Omental fat pad (tissue), 4 donors: ENCODE measurements around the gene CTDSPL. TPM values are rescaled to one million over a fixed set of nuclear protein-coding genes. Genes with fewer than 3 reads are reported as not detected.

Experiments
- ATAC-seq: fragments of 150-250 bp; one replicate; pipeline ENCODE4 v1.9.1; 2016; ENCODE audit warnings: mild to moderate bottlenecking, moderate library complexity; ENCODE audit not compliant: low FRiP score
- DNase-seq: peaks from one replicate; pipeline ENCODE4 v3.0.0-alpha.2; 2019; ENCODE audit warnings: low spot score
- total RNA-seq, 4 donors: library from RNA; depleted of rRNA; stranded (reverse); fragments of >200 nt; gene quantifications; one replicate each; pipeline ENCODE4 v1.1.0, GENCODE V29; 2016
- TF ChIP-seq, protein P1 (sequence below), 3 donors: fragments of 450-650 bp; IDR thresholded peaks; one replicate each; pipeline ENCODE4 v1.5.1; 2016 to 2017; ENCODE audit warnings: antibody characterized with exemption in 3 of 3, mild to moderate bottlenecking in 3 of 3, moderate library complexity in 2 of 3

Gene CTDSPL
- total RNA-seq, 4 donors from 2014 or later: 23.9 to 41.8 (median 33.2) TPM

DNA sequence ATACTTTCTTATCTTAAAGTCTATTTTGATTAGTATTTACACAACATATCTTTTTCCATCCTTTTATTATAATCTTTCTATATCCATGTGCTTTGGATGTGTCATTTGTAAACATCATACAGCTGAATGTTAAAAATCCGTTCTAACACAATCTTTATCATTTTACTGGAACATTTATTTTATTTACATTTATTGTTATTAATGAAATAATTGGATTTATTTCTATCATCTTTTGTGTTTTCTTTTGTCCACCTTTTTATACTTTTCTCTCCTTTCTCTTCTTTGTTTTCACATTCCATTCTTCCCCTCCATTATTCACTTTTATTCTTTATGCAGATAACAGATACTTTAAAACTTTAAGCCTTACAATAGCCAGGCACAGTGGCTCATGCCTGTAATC, 34.7 kb upstream of the CTDSPL start:
- no peak for ATAC-seq
- no peak for DNase-seq
- TF ChIP-seq, protein P1, sequence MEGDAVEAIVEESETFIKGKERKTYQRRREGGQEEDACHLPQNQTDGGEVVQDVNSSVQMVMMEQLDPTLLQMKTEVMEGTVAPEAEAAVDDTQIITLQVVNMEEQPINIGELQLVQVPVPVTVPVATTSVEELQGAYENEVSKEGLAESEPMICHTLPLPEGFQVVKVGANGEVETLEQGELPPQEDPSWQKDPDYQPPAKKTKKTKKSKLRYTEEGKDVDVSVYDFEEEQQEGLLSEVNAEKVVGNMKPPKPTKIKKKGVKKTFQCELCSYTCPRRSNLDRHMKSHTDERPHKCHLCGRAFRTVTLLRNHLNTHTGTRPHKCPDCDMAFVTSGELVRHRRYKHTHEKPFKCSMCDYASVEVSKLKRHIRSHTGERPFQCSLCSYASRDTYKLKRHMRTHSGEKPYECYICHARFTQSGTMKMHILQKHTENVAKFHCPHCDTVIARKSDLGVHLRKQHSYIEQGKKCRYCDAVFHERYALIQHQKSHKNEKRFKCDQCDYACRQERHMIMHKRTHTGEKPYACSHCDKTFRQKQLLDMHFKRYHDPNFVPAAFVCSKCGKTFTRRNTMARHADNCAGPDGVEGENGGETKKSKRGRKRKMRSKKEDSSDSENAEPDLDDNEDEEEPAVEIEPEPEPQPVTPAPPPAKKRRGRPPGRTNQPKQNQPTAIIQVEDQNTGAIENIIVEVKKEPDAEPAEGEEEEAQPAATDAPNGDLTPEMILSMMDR (IDR thresholded peaks at IDR 0.05): no peak

DNA sequence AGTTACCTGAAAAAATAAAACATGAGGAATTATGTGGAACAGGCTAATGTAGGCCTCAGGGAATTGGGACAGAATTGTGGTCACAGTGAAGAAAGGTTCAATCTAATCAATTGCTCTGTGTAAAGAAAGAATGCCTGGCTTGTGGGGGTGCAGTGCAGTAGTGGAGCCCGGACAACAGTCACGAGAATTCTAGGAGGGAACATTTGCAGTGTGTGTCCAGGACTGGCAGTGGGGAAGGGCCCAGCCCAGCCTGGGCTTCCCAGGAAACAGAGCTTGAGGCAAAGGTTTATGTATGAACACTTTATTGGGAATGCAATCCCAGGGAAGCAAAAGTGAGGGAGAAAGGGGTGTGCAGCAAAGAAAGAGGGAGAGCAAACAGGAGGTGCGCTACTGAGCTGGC, 29.2 kb upstream of the CTDSPL start:
- DNase-seq (no peak), ATAC-seq (no peak)
- TF ChIP-seq, protein P1 (IDR thresholded peaks at IDR 0.05): no peak

DNA sequence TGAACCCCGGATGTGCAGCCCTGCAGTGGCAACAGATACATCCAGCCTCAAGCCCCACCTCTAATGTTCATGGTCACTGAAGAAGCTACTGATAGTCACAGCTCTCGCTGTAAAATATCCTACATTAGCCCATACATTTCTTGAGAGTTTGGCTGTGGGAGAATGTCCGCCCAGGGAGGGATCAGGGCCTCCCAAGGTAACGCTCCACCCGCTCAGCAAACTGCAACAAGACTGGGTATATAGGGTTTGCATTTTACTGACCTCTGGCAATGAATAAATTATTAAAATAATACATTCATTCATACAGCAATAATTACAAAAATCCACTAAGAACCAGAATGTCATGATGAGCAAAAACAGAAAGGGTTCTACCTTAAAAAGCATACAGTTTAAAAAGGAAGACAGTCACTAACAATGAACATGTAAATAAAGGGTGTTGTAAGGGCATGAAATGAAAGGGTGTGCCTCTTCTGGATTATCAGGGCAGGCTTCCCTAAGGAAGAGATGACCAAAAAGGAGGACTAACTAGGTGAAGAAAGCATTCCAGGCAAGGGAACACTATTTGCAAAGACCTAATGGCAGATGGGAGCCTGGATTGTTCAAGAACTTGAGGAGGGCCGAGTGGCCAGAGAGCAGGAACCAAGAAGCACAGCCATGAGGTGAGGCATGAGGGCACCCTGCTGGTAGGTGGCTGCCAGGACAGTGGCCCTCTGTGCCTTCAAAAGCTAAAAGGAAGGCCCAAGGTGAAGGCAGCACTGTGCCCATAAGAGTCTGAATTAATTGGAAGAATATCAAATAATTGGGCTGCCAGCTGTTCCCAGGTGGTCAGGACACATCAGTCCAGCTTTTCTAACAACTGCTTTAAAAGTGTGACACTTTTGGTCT, 28.1 kb upstream of the CTDSPL start:
- ATAC-seq (no peak), DNase-seq (no peak)
- TF ChIP-seq, protein P1 (IDR thresholded peaks at IDR 0.05): no peak

DNA sequence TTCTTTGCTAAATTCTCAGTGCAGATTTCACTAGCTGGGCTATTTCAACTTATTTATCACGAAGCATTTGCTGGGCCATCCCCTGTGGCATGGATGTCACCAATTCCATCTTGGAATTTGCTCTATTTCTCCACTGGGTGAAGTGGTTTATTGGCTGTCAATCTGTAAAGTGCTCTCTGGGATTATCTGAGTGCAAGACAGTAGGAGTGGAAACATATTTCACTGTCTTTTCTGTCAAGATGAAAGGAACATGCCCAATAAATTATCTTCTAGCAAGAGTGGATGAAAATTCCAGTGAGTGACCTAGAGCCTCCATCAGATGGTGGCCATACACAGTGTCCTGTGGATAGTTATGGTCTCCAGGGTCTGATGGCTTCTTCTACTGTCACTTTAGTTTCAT, 25.1 kb upstream of the CTDSPL start:
- ATAC-seq: no peak
- DNase-seq: no peak
- TF ChIP-seq, protein P1 (IDR thresholded peaks at IDR 0.05): no peak

DNA sequence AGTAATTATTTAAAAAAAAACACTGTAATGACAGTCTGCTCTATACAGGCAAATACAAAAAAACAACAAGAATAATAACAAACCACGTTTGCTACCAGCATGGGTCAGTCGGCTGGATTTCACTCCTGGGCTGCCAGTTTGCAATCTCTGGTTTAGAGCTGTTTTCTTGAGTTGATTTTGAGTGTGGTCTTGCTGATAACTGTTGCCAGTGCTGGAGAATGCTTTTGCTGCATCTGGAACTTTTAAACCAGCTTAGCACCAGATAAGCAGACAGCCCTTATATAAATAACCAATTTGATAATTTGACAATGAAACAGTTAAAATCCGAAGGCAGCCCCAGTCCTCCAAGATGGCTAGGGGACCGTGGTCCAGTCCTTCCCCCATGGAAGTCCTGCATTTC, 14.0 kb upstream of the CTDSPL start:
- TF ChIP-seq, protein P1 (IDR thresholded peaks at IDR 0.05): no peak
- ATAC-seq: no peak
- no peak for DNase-seq

DNA sequence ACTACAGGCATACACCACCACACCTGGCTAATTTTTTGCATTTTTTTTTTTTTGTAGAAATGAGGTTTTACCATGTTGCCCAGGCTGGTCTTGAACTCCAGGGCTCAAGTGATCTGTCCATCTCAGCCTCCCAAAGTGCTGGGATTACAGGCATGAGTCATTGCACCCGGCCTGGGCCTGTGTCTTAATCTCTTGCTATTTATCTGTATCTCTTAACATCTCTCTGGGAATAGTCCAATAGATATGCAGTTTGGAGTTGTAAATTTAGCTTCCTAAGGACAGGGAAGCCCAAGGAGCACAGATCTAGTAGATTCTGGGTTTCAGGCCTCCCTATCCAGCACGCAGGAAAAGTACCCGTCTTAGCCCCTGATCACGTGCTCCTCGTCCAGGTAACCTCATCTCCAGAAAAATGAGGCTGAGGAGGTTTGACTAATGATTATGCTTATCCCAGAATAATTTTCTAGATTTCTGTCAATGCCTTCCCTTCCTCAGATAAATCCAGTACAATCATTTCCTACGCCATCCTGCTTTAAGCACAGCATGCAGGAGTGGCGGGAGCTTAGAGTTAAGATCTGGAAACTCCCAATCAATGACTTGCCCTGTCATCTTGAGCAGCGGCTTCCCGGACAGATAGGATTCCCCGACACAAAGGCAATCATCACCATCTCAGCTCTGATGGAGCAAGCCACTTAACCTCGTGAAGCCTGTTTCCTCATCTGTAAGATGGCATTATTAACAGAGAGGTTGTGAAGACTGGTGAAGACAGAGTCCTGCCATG, 12.3 kb upstream of the CTDSPL start:
- ATAC-seq (no peak), DNase-seq (no peak)
- TF ChIP-seq, protein P1 (IDR thresholded peaks at IDR 0.05): no peak
